Measurements from ENCODE around the gene TMEM147.

Gene TMEM147

GRCh38 chr19:35521124-35521743 is 24.2 kb upstream of the TMEM147 start:
- DNase-seq: no peak

- no peak for DNase-seq
Observed at GRCh38 chr19:35522745-35523327, 22.6 kb upstream of the TMEM147 start.

- no peak for DNase-seq
Observed at GRCh38 chr19:35524181-35524837, 21.1 kb upstream of the TMEM147 start.

- DNase-seq: no peak
Observed at GRCh38 chr19:35525873-35526272, 19.6 kb upstream of the TMEM147 start.

- no peak for DNase-seq
Observed at GRCh38 chr19:35528218-35529038, 17.0 kb upstream of the TMEM147 start, which contains the start of gene SBSN. Gene SBSN, minus strand, starts transcription at chr19:35528311. Its CDS starts 30 bp downstream, at chr19:35528281.

- no peak for DNase-seq
Observed at GRCh38 chr19:35529241-35530218, 15.9 kb upstream of the TMEM147 start.

GRCh38 chr19:35531291-35531690 is 14.1 kb upstream of the TMEM147 start:
- no peak for DNase-seq

GRCh38 chr19:35533201-35533821 is 12.1 kb upstream of the TMEM147 start, which contains the start of gene GAPDHS:
Gene GAPDHS, plus strand, starts transcription at chr19:35533456. Its CDS starts 72 bp downstream, at chr19:35533528.
- DNase-seq: no peak

GRCh38 chr19:35533822-35534392 is 11.5 kb upstream of the TMEM147 start:
- no peak for DNase-seq

- no peak for DNase-seq
Observed at GRCh38 chr19:35534803-35535480, 10.5 kb upstream of the TMEM147 start.

GRCh38 chr19:35539314-35539713 is 6.1 kb upstream of the TMEM147 start:
- no peak for DNase-seq

- DNase-seq: no peak
Observed at GRCh38 chr19:35539850-35540249, 5.6 kb upstream of the TMEM147 start.

- no peak for DNase-seq
Observed at GRCh38 chr19:35540356-35540927, 5.0 kb upstream of the TMEM147 start.

GRCh38 chr19:35542209-35542608 is 3.2 kb upstream of the TMEM147 start:
- no peak for DNase-seq

GRCh38 chr19:35543280-35544109 is 1.9 kb upstream of the TMEM147 start:
- DNase-seq: no peak

GRCh38 chr19:35544110-35544802 is 1.2 kb upstream of the TMEM147 start:
- DNase-seq: no peak

- DNase-seq: no peak
Observed at GRCh38 chr19:35545855-35546381, 492 bp downstream of the TMEM147 start.

- no peak for DNase-seq
Observed at GRCh38 chr19:35546532-35546931, 1.1 kb downstream of the TMEM147 start.
